Astrocyte of the spinal cord (primary cell): ENCODE measurements around the gene ATG4B.

Experiments
- DNase-seq: peaks from one replicate; pipeline ENCODE4 v3.0.0; 2011; ENCODE audit warnings: low read depth, low spot score
- H3K4me3 ChIP-seq: 2 replicates; pipeline ENCODE4 v1.5.1; 2011; ENCODE audit warnings: low read depth, mild to moderate bottlenecking, low read length, moderate library complexity
- in situ Hi-C: cut with HindIII; loops from 2 replicates; pipeline ENCODE4 v1.10.0; 2017; ENCODE audit warnings: low sequenced_read_pairs
- TF ChIP-seq, protein P1 (sequence below): IDR thresholded peaks from 2 replicates; pipeline ENCODE4 v1.5.1; 2012; ENCODE audit warnings: low read depth, mild to moderate bottlenecking, low read length, inconsistent platforms

The ATG4B gene

DNA sequence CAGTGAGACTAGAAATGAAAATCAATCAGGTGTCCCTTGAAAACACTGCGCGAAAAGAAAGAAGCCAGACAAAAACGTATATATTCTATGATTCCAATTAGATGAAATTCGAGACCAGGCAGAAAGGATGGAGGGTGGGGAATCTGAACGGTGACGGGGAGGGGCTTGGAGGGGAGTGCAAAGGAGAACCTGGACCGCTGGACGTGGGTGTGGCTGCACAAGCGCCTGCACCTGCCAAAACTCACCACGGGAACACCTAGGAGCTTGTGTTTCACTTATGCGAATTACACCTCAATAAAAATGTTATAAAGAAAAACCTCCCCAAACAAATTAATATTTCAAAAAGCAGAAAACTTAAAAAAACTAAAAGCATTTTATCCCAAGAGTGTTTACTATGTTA is 22.5 kb upstream of the ATG4B start:
- TF ChIP-seq, protein P1, sequence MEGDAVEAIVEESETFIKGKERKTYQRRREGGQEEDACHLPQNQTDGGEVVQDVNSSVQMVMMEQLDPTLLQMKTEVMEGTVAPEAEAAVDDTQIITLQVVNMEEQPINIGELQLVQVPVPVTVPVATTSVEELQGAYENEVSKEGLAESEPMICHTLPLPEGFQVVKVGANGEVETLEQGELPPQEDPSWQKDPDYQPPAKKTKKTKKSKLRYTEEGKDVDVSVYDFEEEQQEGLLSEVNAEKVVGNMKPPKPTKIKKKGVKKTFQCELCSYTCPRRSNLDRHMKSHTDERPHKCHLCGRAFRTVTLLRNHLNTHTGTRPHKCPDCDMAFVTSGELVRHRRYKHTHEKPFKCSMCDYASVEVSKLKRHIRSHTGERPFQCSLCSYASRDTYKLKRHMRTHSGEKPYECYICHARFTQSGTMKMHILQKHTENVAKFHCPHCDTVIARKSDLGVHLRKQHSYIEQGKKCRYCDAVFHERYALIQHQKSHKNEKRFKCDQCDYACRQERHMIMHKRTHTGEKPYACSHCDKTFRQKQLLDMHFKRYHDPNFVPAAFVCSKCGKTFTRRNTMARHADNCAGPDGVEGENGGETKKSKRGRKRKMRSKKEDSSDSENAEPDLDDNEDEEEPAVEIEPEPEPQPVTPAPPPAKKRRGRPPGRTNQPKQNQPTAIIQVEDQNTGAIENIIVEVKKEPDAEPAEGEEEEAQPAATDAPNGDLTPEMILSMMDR, result no peak
- no peak overlapping the region for H3K4me3 ChIP-seq
- in situ Hi-C loops, result no loop called here
- DNase-seq, result no peak

DNA sequence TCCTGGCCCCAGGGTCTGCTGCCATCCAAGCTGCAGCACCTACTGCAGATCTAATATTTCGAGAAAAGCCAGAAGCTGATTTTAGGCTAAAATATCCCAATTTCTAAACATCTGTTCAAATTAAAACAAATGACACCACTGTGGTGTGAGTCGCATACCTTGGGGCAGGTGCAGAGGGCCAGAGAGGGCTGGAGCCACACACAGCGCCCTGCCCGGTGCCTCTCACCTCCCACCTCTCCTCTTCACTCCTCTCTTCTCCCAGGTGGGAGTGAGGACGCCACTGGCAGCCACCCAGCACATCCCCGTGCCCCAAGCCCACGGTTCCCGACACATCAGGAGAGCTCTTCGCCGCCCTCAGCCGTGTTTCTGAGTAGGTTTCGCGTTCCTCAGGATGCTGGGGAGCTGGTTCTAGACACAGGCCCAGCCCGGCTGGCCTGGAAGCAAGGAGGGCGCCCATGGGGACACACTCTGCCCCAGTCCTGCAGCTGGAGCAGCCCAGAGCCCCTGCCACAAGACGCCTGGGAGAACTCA is 21.9 kb upstream of the ATG4B start:
- in situ Hi-C loops, result no loop called here
- TF ChIP-seq, protein P1, result no peak

DNA sequence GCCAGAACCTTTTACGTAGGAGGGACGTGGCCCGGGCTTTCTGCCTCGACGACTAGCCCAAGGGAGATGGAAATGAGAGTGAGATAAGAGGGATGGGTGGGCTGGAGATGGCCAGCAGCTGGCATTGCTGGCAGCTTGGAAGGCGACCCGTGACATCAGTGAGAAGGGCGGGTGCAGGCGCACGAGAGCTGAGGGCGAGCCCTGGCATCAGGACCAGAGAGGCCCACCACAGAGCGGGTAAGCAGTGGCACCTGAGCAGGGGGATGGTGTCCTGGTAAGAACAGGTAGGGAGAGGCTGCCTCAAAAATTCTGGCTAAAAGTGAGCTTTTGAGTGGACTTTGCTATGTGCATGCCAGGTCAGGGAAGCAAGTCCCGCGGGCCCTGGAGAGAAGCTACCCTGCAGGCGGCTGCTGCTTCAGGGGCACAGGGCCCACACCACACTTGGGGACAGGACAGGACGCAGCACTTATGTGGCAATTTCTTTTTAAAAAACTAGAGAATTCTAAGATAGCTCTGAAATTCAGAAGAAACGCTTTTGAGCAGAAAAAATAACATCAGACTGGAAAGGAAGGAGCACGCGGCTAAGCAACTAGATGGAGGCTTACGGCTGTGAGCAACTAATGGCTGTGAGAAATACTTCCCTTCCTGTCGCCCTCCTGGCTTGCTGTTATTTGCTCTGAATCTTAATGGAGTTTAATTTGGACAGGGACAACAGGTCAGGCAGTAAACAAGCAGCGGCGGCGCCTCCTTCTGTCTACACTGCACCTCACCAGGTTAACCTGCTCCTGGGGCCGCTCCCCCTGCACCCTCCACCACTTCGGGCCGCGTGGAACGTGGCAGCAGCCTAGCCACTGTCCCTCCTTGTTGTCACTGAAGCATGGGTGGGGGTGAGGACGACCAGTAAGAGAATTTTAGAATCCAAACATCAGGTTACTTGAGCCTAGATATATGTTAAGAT is 21.0 kb upstream of the ATG4B start:
- no peak overlapping the region for H3K4me3 ChIP-seq
- TF ChIP-seq, protein P1, result no peak
- in situ Hi-C loops, result no loop called here

More for the DNA sequence above, 21.9 kb upstream of the ATG4B start:
- no peak for DNase-seq
- H3K4me3 ChIP-seq, result no peak overlapping the region

DNA sequence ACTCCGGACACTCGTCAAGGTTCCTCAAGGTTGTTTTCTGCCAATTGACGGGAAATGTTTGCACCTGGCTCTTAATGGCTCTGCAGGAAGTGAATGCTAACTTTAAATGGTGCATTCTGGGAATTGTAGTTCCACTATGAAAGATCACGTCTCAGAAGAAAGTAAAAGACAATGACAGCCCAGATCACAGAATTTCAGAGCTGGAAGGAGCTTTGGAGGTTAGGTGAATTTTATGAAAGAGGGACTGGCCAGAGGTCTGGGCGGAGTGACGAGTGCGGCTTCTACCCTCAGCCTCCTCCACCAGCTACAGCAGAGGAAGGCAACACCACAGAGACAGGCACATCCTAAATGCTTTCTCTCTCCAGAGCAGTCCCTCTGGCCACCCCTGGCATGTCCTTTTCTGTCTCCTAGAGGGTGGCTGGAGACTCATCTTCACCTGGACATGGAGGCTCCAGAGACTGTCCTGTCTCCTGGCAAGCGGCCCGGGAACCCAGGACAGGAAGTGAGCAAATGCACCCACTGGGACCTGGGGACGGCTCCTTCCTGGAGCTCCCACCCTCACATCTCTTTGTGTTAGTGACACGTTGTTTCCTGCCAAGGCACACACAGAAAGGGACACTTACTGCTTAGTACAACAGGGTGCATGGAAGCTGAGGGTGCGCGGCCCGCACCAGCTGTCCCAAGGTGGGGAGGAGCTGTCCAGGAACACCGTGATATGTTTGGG is 19.9 kb upstream of the ATG4B start:
- H3K4me3 ChIP-seq, result no peak overlapping the region
- TF ChIP-seq, protein P1, result no peak
- DNase-seq, result peak; percentile 18
- in situ Hi-C loops, result no loop called here

More for the DNA sequence above, 21.0 kb upstream of the ATG4B start:
- DNase-seq, result no peak

DNA sequence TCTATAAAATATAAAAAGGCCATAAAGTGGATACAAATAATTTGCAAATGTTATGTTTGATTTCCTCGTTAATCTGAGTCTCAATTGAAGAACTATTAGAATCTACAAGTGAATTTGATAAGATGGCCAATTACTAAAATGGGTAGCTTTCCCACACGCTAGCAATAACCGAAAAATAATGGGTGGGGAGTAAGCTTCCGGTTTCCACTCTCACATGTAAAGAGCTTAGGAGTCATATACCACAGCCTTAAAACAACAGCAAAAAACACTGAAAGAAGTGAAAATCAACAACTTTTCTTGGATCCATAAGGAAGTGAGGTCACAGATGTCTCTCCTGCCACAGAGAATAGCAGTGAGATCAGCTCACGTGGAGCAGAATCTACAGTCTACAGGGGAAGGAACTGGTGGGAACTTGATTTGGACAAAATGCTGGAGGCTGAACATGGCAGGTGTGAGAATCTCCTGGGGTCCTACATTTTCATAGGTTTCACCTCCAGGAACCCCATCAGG is 19.1 kb upstream of the ATG4B start:
- in situ Hi-C loops, result no loop called here
- DNase-seq, result no peak
- no peak overlapping the region for H3K4me3 ChIP-seq
- TF ChIP-seq, protein P1, result no peak

DNA sequence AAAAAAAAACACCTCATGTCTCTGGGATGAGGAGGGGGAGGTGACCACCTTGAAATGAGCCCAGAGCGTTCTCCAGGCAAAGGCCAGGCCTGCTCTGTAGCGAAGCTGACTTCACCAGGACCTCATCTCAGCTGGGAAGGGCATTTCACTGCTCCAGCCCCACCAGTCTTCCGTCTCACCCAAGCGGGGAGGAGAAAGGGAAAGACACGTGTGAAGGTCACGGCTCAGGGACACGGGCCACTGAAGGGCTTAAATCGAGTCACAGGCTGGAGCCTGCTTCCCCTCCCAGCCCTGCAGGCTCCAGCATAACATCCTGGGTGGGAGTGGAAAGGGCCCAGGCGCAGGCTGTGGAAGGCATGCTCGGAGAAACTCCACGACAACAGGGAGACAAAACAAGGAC is 18.7 kb upstream of the ATG4B start:
- H3K4me3 ChIP-seq, result no peak overlapping the region
- TF ChIP-seq, protein P1, result no peak
- no peak for DNase-seq
- in situ Hi-C loops, result no loop called here
